LNCAP (cell line): ENCODE measurements around the gene ADGRG6.

Source experiments
- CTCF ChIP-seq: fragments of 450-650 bp; IDR thresholded peaks from 2 replicates; pipeline ENCODE4 v1.5.1; 2017; ENCODE audit warnings: mild to moderate bottlenecking

The ADGRG6 gene

GRCh38 chr6:142332393-142333098 is 30.7 kb downstream of the ADGRG6 start:
- no peak for TF ChIP-seq CTCF

- no peak for TF ChIP-seq CTCF
These were observed 31.6 kb downstream of the ADGRG6 start for GRCh38 chr6:142333431-142333830.

GRCh38 chr6:142334294-142334693 is 32.5 kb downstream of the ADGRG6 start:
- no peak for TF ChIP-seq CTCF

- no peak for TF ChIP-seq CTCF
These were observed 33.6 kb downstream of the ADGRG6 start for GRCh38 chr6:142335415-142335814.

GRCh38 chr6:142336183-142336582 is 34.4 kb downstream of the ADGRG6 start:
- no peak for TF ChIP-seq CTCF

GRCh38 chr6:142336787-142337186 is 35.0 kb downstream of the ADGRG6 start:
- TF ChIP-seq CTCF = no peak

- TF ChIP-seq CTCF = no peak
These were observed 37.3 kb downstream of the ADGRG6 start for GRCh38 chr6:142339113-142339512.
